Measurements from ENCODE around the gene ANK2. TPM values are rescaled to one million over a fixed set of nuclear protein-coding genes. Genes with fewer than 3 reads are reported as not detected.

Gene ANK2
- total RNA-seq, 4 donors from 2014 or later = 25.9 to 64.4 (median 55.4) TPM

GRCh38 chr4:113356453-113356852, 307.0 kb downstream of the ANK2 start:
- intact Hi-C loops (cut with DNase I) = no loop called here
- Histone ChIP-seq H3K9me3 (no peaks in the 10 kb centered on the region), H3K27me3 (no peaks in the 10 kb centered on the region), H3K4me3 (replicated peaks in 1 of 3) (no peak overlapping the region), H3K27ac (no peak overlapping the region), H3K4me1 (peaks cover 0 to 5% of the 10 kb centered on the region in 2 donors), H3K36me3 (no peaks in the 10 kb centered on the region)
- TF ChIP-seq CTCF (IDR thresholded peaks at IDR 0.05) (no peak), POLR2A (IDR thresholded peaks at IDR 0.05) (no peak)
- 95 to 97% methylated on average over 3 of the region's 3 CpGs for WGBS, 2 donors
- DNase-seq = no peak

GRCh38 chr4:113358784-113359183, 309.3 kb downstream of the ANK2 start:
- Histone ChIP-seq H3K4me3 (replicated peaks in 1 of 3) (no peak overlapping the region), H3K27me3 (no peaks in the 10 kb centered on the region), H3K4me1 (peaks cover 0 to 5% of the 10 kb centered on the region in 2 donors), H3K36me3 (no peaks in the 10 kb centered on the region), H3K9me3 (no peaks in the 10 kb centered on the region), H3K27ac (no peak overlapping the region)
- intact Hi-C loops (cut with DNase I) = no loop called here
- WGBS, 2 donors = 90 to 91% methylated on average over 5 of the region's 5 CpGs
- TF ChIP-seq CTCF (IDR thresholded peaks at IDR 0.05) (no peak), POLR2A (IDR thresholded peaks at IDR 0.05) (no peak)
- DNase-seq = no peak

GRCh38 chr4:113365377-113365776, 315.9 kb downstream of the ANK2 start:
- intact Hi-C loops (cut with DNase I) = no loop called here
- Histone ChIP-seq H3K36me3 (peaks cover 0 to 9% of the 10 kb centered on the region in 2 donors), H3K27ac (no peak overlapping the region)

GRCh38 chr4:113368056-113368455, 318.6 kb downstream of the ANK2 start:
- 89 to 95% methylated on average over 2 of the region's 2 CpGs for WGBS, 2 donors
- intact Hi-C loops (cut with DNase I) = no loop called here
- Histone ChIP-seq H3K36me3 (peaks cover 0 to 11% of the 10 kb centered on the region in 2 donors), H3K4me3 (replicated peaks in 1 of 3) (no peak overlapping the region), H3K27ac (no peak overlapping the region), H3K27me3 (no peaks in the 10 kb centered on the region), H3K9me3 (no peaks in the 10 kb centered on the region), H3K4me1 (no peaks in the 10 kb centered on the region)
- DNase-seq = no peak
- TF ChIP-seq CTCF (IDR thresholded peaks at IDR 0.05) = no peak

More at GRCh38 chr4:113365377-113365776, 315.9 kb downstream of the ANK2 start:
- Histone ChIP-seq H3K9me3 (no peaks in the 10 kb centered on the region), H3K4me1 (no peaks in the 10 kb centered on the region), H3K4me3 (replicated peaks in 1 of 3) (no peak overlapping the region), H3K27me3 (no peaks in the 10 kb centered on the region)
- 80 to 87% methylated on average over 2 of the region's 2 CpGs for WGBS, 2 donors
- DNase-seq = no peak
- TF ChIP-seq CTCF (IDR thresholded peaks at IDR 0.05) (no peak), POLR2A (IDR thresholded peaks at IDR 0.05) (no peak)

- Histone ChIP-seq H3K27me3 (no peaks in the 10 kb centered on the region), H3K9me3 (no peaks in the 10 kb centered on the region), H3K36me3 (peaks cover 0 to 14% of the 10 kb centered on the region in 2 donors), H3K4me1 (no peaks in the 10 kb centered on the region), H3K27ac (no peak overlapping the region), H3K4me3 (replicated peaks in 1 of 3) (no peak overlapping the region)
- intact Hi-C loops (cut with DNase I) = no loop called here
- no peak for TF ChIP-seq POLR2A (IDR thresholded peaks at IDR 0.05)
- no peak for TF ChIP-seq CTCF (IDR thresholded peaks at IDR 0.05)
- no peak for DNase-seq
Measured at GRCh38 chr4:113371111-113371510, 321.7 kb downstream of the ANK2 start.

Measured in thyroid gland (tissue), 4 donors.